ENCODE measurements around the gene POLR1B.
"Not testable (repeated sequence)": the region's sequence is repeated elsewhere in the genome, so short reads cannot be mapped to it uniquely, and the experiment has no call there.

POLR1B gene

GRCh38 chr2:112539306-112539705 is 3.0 kb upstream of the POLR1B start:
- no peak overlapping the region for H3K4me3 ChIP-seq (ENCODE audit: low read depth, low read length)

- H3K4me3 ChIP-seq (ENCODE audit: low read depth, low read length): no peak overlapping the region
These were observed 1.4 kb upstream of the POLR1B start for GRCh38 chr2:112540906-112541305.

- peak overlapping the region; percentile 92 for H3K4me3 ChIP-seq (ENCODE audit: low read depth, low read length)
These were observed 746 bp upstream of the POLR1B start for GRCh38 chr2:112541315-112542122.

GRCh38 chr2:112542984-112543661 is 858 bp downstream of the POLR1B start:
- peak overlapping the region; percentile 92 for H3K4me3 ChIP-seq (ENCODE audit: low read depth, low read length)

GRCh38 chr2:112547333-112547732 is 5.1 kb downstream of the POLR1B start:
- H3K4me3 ChIP-seq (ENCODE audit: low read depth, low read length): no peak overlapping the region

- no peak overlapping the region for H3K4me3 ChIP-seq (ENCODE audit: low read depth, low read length)
These were observed 6.7 kb downstream of the POLR1B start for GRCh38 chr2:112548980-112549379.

- no peak overlapping the region for H3K4me3 ChIP-seq (ENCODE audit: low read depth, low read length)
These were observed 23.8 kb downstream of the POLR1B start for GRCh38 chr2:112566104-112566503.

- not testable (repeated sequence) for H3K4me3 ChIP-seq (ENCODE audit: low read depth, low read length)
These were observed 24.2 kb downstream of the POLR1B start for GRCh38 chr2:112566508-112566907.

- no peak overlapping the region for H3K4me3 ChIP-seq (ENCODE audit: low read depth, low read length)
These were observed 29.7 kb downstream of the POLR1B start for GRCh38 chr2:112572005-112572404.

GRCh38 chr2:112577756-112578155 is 35.5 kb downstream of the POLR1B start:
- no peak overlapping the region for H3K4me3 ChIP-seq (ENCODE audit: low read depth, low read length)

GRCh38 chr2:112579241-112579640 is 37.0 kb downstream of the POLR1B start:
- H3K4me3 ChIP-seq (ENCODE audit: low read depth, low read length): no peak overlapping the region

GRCh38 chr2:112580084-112580483 is 37.8 kb downstream of the POLR1B start:
- H3K4me3 ChIP-seq (ENCODE audit: low read depth, low read length): no peak overlapping the region

GRCh38 chr2:112582314-112582746 is 40.1 kb downstream of the POLR1B start:
- H3K4me3 ChIP-seq (ENCODE audit: low read depth, low read length): no peak overlapping the region

- H3K4me3 ChIP-seq (ENCODE audit: low read depth, low read length): peak overlapping the region; percentile 67
These were observed 41.4 kb downstream of the POLR1B start for GRCh38 chr2:112583497-112584133.

- peak within 1 kb of the TSS; percentile 67 for H3K4me3 ChIP-seq (ENCODE audit: low read depth, low read length)
These were observed 42.0 kb downstream of the POLR1B start, which contains the start of gene CHCHD5 for GRCh38 chr2:112584134-112584890. TSS of gene CHCHD5 (plus strand) at chr2:112584609. CDS start at chr2:112584648, 39 bp downstream.

GRCh38 chr2:112584891-112585250 is 42.6 kb downstream of the POLR1B start:
- peak overlapping the region; percentile 67 for H3K4me3 ChIP-seq (ENCODE audit: low read depth, low read length)

- H3K4me3 ChIP-seq (ENCODE audit: low read depth, low read length): peak overlapping the region; percentile 67
These were observed 43.1 kb downstream of the POLR1B start for GRCh38 chr2:112585400-112585799.

- no peak overlapping the region for H3K4me3 ChIP-seq (ENCODE audit: low read depth, low read length)
These were observed 43.7 kb downstream of the POLR1B start for GRCh38 chr2:112585873-112586464.

GRCh38 chr2:112588611-112589045 is 46.4 kb downstream of the POLR1B start:
- H3K4me3 ChIP-seq (ENCODE audit: low read depth, low read length): no peak overlapping the region

GRCh38 chr2:112591413-112591812 is 49.1 kb downstream of the POLR1B start:
- no peak overlapping the region for H3K4me3 ChIP-seq (ENCODE audit: low read depth, low read length)

GRCh38 chr2:112593736-112594135 is 51.5 kb downstream of the POLR1B start:
- H3K4me3 ChIP-seq (ENCODE audit: low read depth, low read length): no peak overlapping the region

Measured in iPS-11a (cell line).